Loucy (cell line): ENCODE results near the gene LPP.
"Not testable (repeated sequence)": the region's sequence is repeated elsewhere in the genome, so short reads cannot be mapped to it uniquely, and the experiment has no call there.

Source experiments
- H2AFZ ChIP-seq: fragments of 200-600 bp; sonication (generic); 2 replicates; pipeline ENCODE4 v1.6.0; 2016; ENCODE audit warnings: antibody characterized with exemption, mild to moderate bottlenecking, low read length, moderate library complexity
- H3F3A ChIP-seq: fragments of 200-600 bp; 2 replicates; pipeline ENCODE4 v1.6.0; 2016; ENCODE audit warnings: antibody characterized with exemption, low read depth, mild to moderate bottlenecking
- H3K27me3 ChIP-seq: fragments of 200-600 bp; sonication (generic); 2 replicates; pipeline ENCODE4 v1.6.1; 2014; ENCODE audit warnings: low read length, mild to moderate bottlenecking; ENCODE audit not compliant: insufficient read depth, poor library complexity, severe bottlenecking
- H3K36me3 ChIP-seq: fragments of 200-600 bp; sonication (generic); 2 replicates; pipeline ENCODE4 v1.6.1; 2016; ENCODE audit warnings: low read length; ENCODE audit not compliant: insufficient read depth
- H3K4me1 ChIP-seq: fragments of 200-600 bp; sonication (generic); 2 replicates; pipeline ENCODE4 v1.5.1; 2014; ENCODE audit warnings: low read length, mild to moderate bottlenecking; ENCODE audit not compliant: insufficient read depth, poor library complexity, severe bottlenecking
- H3K4me2 ChIP-seq: fragments of 200-600 bp; sonication (generic); 2 replicates; pipeline ENCODE4 v1.6.0; 2014; ENCODE audit warnings: antibody characterized with exemption, low read length, low read depth, mild to moderate bottlenecking; ENCODE audit not compliant: poor library complexity, severe bottlenecking
- H3K4me3 ChIP-seq: fragments of 200-600 bp; sonication (generic); 2 replicates; pipeline ENCODE4 v1.5.1; 2014; ENCODE audit warnings: low read length, mild to moderate bottlenecking, mixed read lengths; ENCODE audit not compliant: poor library complexity, severe bottlenecking
- H3K79me2 ChIP-seq: fragments of 200-600 bp; sonication (generic); 2 replicates; pipeline ENCODE4 v1.6.1; 2014; ENCODE audit warnings: low read length; ENCODE audit not compliant: insufficient read depth
- H3K9ac ChIP-seq: fragments of 200-600 bp; sonication (generic); 2 replicates; pipeline ENCODE4 v1.6.0; 2014; ENCODE audit warnings: mild to moderate bottlenecking, low read depth, low read length, moderate library complexity; ENCODE audit not compliant: poor library complexity, severe bottlenecking
- H3K9me2 ChIP-seq: fragments of 200-600 bp; sonication (generic); replicated peaks from 2 replicates; pipeline ENCODE4 v1.6.1; 2016; ENCODE audit warnings: low read depth, low read length, mixed read lengths
- H3K9me3 ChIP-seq: fragments of 200-600 bp; sonication (generic); 2 replicates; pipeline ENCODE4 v1.6.1; 2014; ENCODE audit warnings: mild to moderate bottlenecking, antibody characterized with exemption, low read length, low read depth; ENCODE audit not compliant: insufficient read depth
- H4K20me1 ChIP-seq: fragments of 200-600 bp; sonication (generic); 2 replicates; pipeline ENCODE4 v1.6.0; 2014; ENCODE audit warnings: antibody characterized with exemption, low read length, mild to moderate bottlenecking; ENCODE audit not compliant: insufficient read depth, poor library complexity, severe bottlenecking
- CTCF ChIP-seq: fragments of 200-600 bp; sonication (generic); conservative IDR thresholded peaks from 2 replicates; pipeline ENCODE4 v1.5.1; 2014; ENCODE audit warnings: mild to moderate bottlenecking, antibody characterized with exemption, low read length
- EZH2phosphoT487 ChIP-seq: fragments of 200-600 bp; IDR thresholded peaks from 2 replicates; pipeline ENCODE4 v1.6.1; 2018; ENCODE audit warnings: antibody characterized with exemption, mild to moderate bottlenecking, moderate library complexity, borderline replicate concordance

The LPP gene

GRCh38 chr3:188700501-188700900 lies 546.5 kb downstream of the LPP start:
- H3K9ac ChIP-seq = no peak overlapping the region
- H3F3A ChIP-seq = no peaks in the 10 kb centered on the region
- H3K4me2 ChIP-seq = no peak overlapping the region
- H3K79me2 ChIP-seq = no peaks in the 10 kb centered on the region
- no peaks in the 10 kb centered on the region for H3K9me2 ChIP-seq
- no peaks in the 10 kb centered on the region for H3K9me3 ChIP-seq
- no peaks in the 10 kb centered on the region for H4K20me1 ChIP-seq
- H3K27me3 ChIP-seq = no peaks in the 10 kb centered on the region
- no peak overlapping the region for H2AFZ ChIP-seq
- no peak overlapping the region for H3K4me3 ChIP-seq
- H3K4me1 ChIP-seq = peaks cover 3% of the 10 kb centered on the region
- TF ChIP-seq CTCF (no peak), EZH2phosphoT487 (no peak)
- H3K36me3 ChIP-seq = no peaks in the 10 kb centered on the region

- H3K4me1 ChIP-seq = peaks cover 3% of the 10 kb centered on the region
- H3K9ac ChIP-seq = no peak overlapping the region
- H3K4me2 ChIP-seq = no peak overlapping the region
- H3K4me3 ChIP-seq = no peak overlapping the region
- H4K20me1 ChIP-seq = no peaks in the 10 kb centered on the region
- no peaks in the 10 kb centered on the region for H3K36me3 ChIP-seq
- H2AFZ ChIP-seq = no peak overlapping the region
- no peaks in the 10 kb centered on the region for H3K79me2 ChIP-seq
- H3F3A ChIP-seq = no peaks in the 10 kb centered on the region
- no peaks in the 10 kb centered on the region for H3K9me2 ChIP-seq
- no peaks in the 10 kb centered on the region for H3K27me3 ChIP-seq
- no peak for TF ChIP-seq CTCF
- no peak for TF ChIP-seq EZH2phosphoT487
- no peaks in the 10 kb centered on the region for H3K9me3 ChIP-seq
Measured at GRCh38 chr3:188700918-188701317, 547.0 kb downstream of the LPP start.

- no peak overlapping the region for H3K9ac ChIP-seq
- no peaks in the 10 kb centered on the region for H3K79me2 ChIP-seq
- no peak overlapping the region for H3K4me3 ChIP-seq
- H3K4me2 ChIP-seq = no peak overlapping the region
- no peak overlapping the region for H2AFZ ChIP-seq
- TF ChIP-seq CTCF = no peak
- no peak for TF ChIP-seq EZH2phosphoT487
- no peaks in the 10 kb centered on the region for H4K20me1 ChIP-seq
- no peaks in the 10 kb centered on the region for H3K27me3 ChIP-seq
- no peaks in the 10 kb centered on the region for H3K36me3 ChIP-seq
- H3K9me3 ChIP-seq = no peaks in the 10 kb centered on the region
- peaks cover 3% of the 10 kb centered on the region for H3K4me1 ChIP-seq
- H3F3A ChIP-seq = no peaks in the 10 kb centered on the region
- H3K9me2 ChIP-seq = no peaks in the 10 kb centered on the region
Measured at GRCh38 chr3:188701485-188701969, 547.6 kb downstream of the LPP start.

GRCh38 chr3:188702028-188702427 lies 548.1 kb downstream of the LPP start:
- H3F3A ChIP-seq, H2AFZ ChIP-seq, H3K4me1 ChIP-seq, H4K20me1 ChIP-seq, H3K9me2 ChIP-seq, H3K9me3 ChIP-seq, H3K9ac ChIP-seq, H3K4me2 ChIP-seq, H3K79me2 ChIP-seq, H3K4me3 ChIP-seq, H3K27me3 ChIP-seq, H3K36me3 ChIP-seq: not testable (repeated sequence)
